Activated CD4-positive, alpha-beta T cell treated with anti-CD3 and anti-CD28 coated beads, Interleukin-2, amount 10 ng/mL, durations not matched to agents 24 days and 14 days (primary cell): ENCODE data around the gene MEF2B. TPM values are rescaled to one million over a fixed set of nuclear protein-coding genes. Genes with fewer than 3 reads are reported as not detected.

Experiments used
- DNase-seq: peaks from one replicate; pipeline ENCODE4 v3.0.0; 2022
- H3K27ac Mint-ChIP-seq: one replicate; pipeline ENCODE4 v1.8.0; 2022; ENCODE audit warnings: mild to moderate bottlenecking, mixed read lengths
- H3K27me3 Mint-ChIP-seq: one replicate; pipeline ENCODE4 v1.8.0; 2022; ENCODE audit warnings: mixed read lengths
- H3K36me3 Mint-ChIP-seq: one replicate; pipeline ENCODE4 v1.8.0; 2022; ENCODE audit warnings: low read depth, mild to moderate bottlenecking, mixed read lengths
- H3K4me1 Mint-ChIP-seq: one replicate; pipeline ENCODE4 v1.8.0; 2021; ENCODE audit warnings: mixed read lengths
- H3K4me3 Mint-ChIP-seq: one replicate; pipeline ENCODE4 v1.8.0; 2022; ENCODE audit warnings: mild to moderate bottlenecking, moderate library complexity, mixed read lengths
- H3K9me3 Mint-ChIP-seq: one replicate; pipeline ENCODE4 v1.8.0; 2021; ENCODE audit warnings: mixed read lengths
- intact Hi-C: fragments of 100-400 bp; cut with micrococcal nuclease; formaldehyde crosslinking; loops from one replicate; pipeline ENCODE4 v1.15.1; 2023
- total RNA-seq: library from RNA; stranded (reverse); gene quantifications from 2 replicates; pipeline ENCODE4 v1.2.3, GENCODE V29; 2022

Gene MEF2B
- total RNA-seq, 1 donor from 2014 or later = 2.9 TPM

DNA sequence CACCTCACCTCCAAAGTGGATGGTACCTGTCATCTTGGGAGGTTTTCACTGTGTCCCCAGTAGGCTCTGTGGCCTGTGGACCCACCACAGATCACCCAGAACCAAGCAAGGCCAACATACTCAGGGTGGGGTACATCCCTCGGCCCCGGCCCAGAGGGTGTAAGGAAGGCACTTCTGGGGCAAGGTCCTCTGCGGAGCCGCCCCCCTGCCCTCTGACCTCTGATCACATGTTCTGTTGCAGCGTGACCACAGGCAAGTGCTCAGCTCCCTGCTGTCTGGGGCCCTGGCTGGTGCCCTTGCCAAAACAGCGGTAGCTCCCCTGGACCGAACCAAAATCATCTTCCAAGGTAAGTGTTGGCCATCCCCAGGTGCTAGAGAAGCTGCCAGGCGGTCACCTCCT is 68.5 kb downstream of the MEF2B start:
- no peak overlapping the region for H3K27ac Mint-ChIP-seq
- intact Hi-C loops = no loop called here
- H3K4me3 Mint-ChIP-seq = no peak overlapping the region
- H3K9me3 Mint-ChIP-seq = no peaks in the 10 kb centered on the region
- no peak for DNase-seq
- H3K4me1 Mint-ChIP-seq = no peaks in the 10 kb centered on the region
- H3K27me3 Mint-ChIP-seq = no peaks in the 10 kb centered on the region
- peaks cover 3% of the 10 kb centered on the region for H3K36me3 Mint-ChIP-seq

DNA sequence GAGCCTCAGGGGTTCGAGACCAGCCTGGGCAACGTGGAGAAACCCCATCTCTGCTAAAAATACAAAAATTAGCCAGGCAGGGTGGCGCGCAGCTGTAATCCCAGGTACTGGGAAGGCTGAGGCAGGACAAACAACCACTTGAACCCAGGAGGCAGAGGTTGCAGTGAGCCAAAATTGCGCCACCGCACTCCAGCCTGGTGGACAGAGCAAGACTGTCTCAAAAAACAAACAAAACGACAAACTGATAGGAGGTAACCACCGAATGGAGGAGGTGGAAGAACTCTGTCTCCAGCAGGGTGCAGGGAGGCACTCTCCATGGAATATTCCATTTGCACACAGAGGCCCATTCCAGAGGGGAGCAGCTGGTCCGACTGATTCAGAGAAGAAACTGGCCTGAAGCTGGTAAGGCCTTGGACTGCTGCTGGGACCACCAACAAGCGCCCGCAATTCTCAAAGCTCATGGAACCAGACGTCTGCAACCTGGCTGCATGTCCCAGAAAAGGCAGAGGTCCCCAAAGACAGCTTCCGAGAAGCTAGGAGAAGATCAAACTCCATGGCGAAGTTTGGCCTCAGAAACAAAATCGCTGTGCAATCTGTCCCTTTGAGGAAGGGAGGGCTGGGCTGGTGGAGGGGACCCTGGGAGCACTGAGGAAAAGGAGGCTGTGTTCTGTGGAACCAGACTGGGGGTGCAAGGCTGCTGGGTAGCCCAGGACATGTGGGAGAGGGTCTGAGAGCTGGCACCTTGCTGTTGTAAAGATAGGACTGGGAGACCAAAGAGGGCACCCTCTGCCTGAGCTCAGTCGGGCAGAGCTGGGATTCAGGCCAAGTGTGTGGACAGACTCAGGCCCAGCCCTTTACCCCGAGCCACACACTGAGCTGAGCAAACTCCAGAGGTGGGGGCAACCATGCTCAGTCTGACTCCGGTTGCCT is 71.1 kb downstream of the MEF2B start:
- intact Hi-C loops = no loop called here
- H3K4me1 Mint-ChIP-seq = no peaks in the 10 kb centered on the region
- H3K27me3 Mint-ChIP-seq = no peaks in the 10 kb centered on the region
- no peak overlapping the region for H3K27ac Mint-ChIP-seq
- H3K9me3 Mint-ChIP-seq = no peaks in the 10 kb centered on the region
- DNase-seq = no peak
- no peak overlapping the region for H3K4me3 Mint-ChIP-seq
- peaks cover 3% of the 10 kb centered on the region for H3K36me3 Mint-ChIP-seq

DNA sequence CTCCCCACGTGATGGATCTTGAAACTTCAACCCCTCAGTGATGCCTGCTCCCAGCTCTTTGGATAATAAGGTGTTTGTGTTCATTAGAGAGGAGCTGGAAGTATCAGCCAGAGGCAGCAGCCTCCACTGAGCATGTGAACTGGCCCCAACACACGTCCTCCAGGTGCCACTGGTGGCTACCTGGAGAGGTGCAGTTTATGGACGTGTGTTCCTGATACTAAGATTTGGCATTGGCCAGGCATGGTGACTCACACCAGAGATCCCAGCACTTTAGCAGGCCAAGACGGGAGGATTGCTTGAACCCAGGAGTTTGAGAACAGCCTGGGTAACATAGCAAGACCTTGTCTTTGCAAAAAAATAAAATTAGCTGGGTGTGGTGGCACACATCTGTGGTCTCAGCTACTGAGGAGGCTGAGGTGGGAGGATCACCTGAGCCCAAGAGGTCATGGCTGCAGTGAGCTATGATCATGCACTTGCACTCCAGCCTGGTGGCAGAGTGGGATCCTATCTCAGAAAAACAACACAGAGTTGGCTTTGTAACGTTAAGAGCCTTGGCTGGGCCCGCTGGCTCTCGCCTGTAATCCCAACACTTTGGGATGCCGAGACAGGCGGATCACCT is 71.9 kb downstream of the MEF2B start:
- Mint-ChIP-seq H3K27ac (no peak overlapping the region), H3K9me3 (no peaks in the 10 kb centered on the region), H3K36me3 (peaks cover 3% of the 10 kb centered on the region), H3K27me3 (no peaks in the 10 kb centered on the region), H3K4me3 (no peak overlapping the region), H3K4me1 (no peaks in the 10 kb centered on the region)
- DNase-seq = no peak
- intact Hi-C loops = no loop called here

DNA sequence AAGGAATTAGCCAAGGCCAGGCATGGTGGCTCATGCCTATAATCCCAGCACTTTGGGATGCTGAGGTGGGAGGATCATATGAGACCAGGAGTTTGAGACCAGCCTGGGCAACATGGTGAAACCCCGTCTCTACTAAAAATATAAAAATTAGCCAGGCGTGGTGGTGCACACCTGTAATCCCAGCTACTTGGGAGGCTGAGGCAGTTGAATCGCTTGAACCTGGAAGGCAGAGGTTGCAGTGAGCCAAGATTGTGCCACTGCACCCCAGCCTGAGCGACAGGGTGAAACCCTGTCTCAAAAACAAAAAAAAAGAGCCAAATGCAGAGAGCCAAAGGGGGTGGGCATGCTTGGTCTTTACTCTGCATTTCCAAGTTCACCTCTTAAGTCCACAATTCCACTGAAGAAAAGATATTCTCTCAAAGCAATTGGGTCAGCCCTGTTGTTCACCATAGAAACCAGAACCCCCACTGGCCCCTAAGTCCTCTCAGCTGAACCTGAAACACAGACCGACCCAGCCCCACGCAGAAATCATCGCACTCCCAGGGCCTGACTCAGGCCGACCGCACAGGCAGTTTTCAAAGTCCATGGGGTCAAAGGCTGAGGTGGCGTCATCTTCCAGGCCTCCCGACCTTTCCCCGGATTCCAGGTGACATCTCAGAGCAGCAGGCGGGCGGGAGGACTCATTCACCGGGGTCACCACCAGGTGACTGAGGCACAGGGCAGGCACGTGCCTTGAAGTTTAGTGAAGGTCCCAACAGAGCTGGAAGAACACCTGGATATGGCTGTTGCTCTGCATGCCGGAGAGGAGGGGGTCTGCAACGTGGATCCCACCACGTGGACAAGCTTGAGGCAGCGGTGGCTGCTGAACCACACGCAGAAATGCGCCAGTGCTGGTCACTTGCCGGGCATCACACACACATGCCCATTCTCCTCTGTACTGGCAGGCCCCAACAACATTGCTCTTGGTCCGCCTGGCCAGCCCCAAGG is 73.1 kb downstream of the MEF2B start:
- no peaks in the 10 kb centered on the region for H3K9me3 Mint-ChIP-seq
- no peak overlapping the region for H3K27ac Mint-ChIP-seq
- H3K4me1 Mint-ChIP-seq = no peaks in the 10 kb centered on the region
- H3K36me3 Mint-ChIP-seq = peaks cover 3% of the 10 kb centered on the region
- no peak overlapping the region for H3K4me3 Mint-ChIP-seq
- H3K27me3 Mint-ChIP-seq = no peaks in the 10 kb centered on the region
- no peak for DNase-seq
- intact Hi-C loops = no loop called here

DNA sequence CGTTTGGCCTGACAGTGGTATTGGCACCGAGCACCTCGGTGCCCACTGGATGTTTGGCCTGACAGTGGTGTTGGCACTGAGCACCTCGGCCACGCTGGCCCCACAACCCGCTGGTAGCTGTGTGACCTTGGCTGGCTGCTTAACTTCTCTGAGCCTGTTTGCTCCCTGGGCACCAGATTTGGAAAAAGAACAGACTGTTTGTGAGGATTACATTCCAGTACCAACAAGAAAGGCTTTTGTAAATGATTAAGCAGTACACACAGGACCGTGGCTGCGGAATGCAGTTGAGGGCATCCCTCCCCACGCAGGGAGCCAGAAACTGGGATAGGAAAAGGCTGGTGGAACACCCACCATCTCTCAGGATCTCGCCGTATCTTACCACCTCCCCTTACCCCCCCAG is 74.4 kb downstream of the MEF2B start:
- DNase-seq = no peak
- Mint-ChIP-seq H3K4me1 (no peaks in the 10 kb centered on the region), H3K4me3 (no peak overlapping the region), H3K27ac (no peak overlapping the region), H3K9me3 (no peaks in the 10 kb centered on the region), H3K36me3 (peaks cover 3% of the 10 kb centered on the region), H3K27me3 (no peaks in the 10 kb centered on the region)
- intact Hi-C loops = no loop called here

Other genes starting within 250 kb of the MEF2B start
- 1.3 and 1.4 TPM in 2 replicates for gene HOMER3, start 229.0 kb downstream of the MEF2B start, total RNA-seq
- 114 and 128 TPM in 2 replicates for gene SUGP2, start 136.7 kb downstream of the MEF2B start, total RNA-seq
- gene ARMC6, start 136.7 kb downstream of the MEF2B start, total RNA-seq = 57.7 and 61.9 TPM in 2 replicates
- 8.0 and 8.1 TPM in 2 replicates for gene SLC25A42, start 106.3 kb downstream of the MEF2B start, total RNA-seq
- 40.7 and 44.1 TPM in 2 replicates for gene TMEM161A, start 31.8 kb downstream of the MEF2B start, total RNA-seq
- 34.8 and 38.9 TPM in 2 replicates for gene BORCS8, start 21.9 kb upstream of the MEF2B start, total RNA-seq
- gene RFXANK, start 22.0 kb upstream of the MEF2B start, total RNA-seq = 111 and 113 TPM in 2 replicates
- gene NR2C2AP, start 33.2 kb upstream of the MEF2B start, total RNA-seq = 48.3 and 52.3 TPM in 2 replicates
- gene NCAN, start 41.7 kb upstream of the MEF2B start, total RNA-seq = 0.02 TPM in 1 of 2 replicates, not detected in the other
- gene TM6SF2, start 103.0 kb upstream of the MEF2B start, total RNA-seq = not detected in 2 replicates
- 71.2 and 72.0 TPM in 2 replicates for gene SUGP1, start 150.2 kb upstream of the MEF2B start, total RNA-seq
- gene MAU2, start 150.6 kb upstream of the MEF2B start, total RNA-seq = 61.8 and 73.0 TPM in 2 replicates
- 134 and 135 TPM in 2 replicates for gene GATAD2A, start 235.4 kb upstream of the MEF2B start, total RNA-seq